Esophagus muscularis mucosa (tissue), 4 donors: Measurements from ENCODE around the gene CALML5.

Experiments
- EP300 ChIP-seq: sonication (generic); formaldehyde crosslinking; IDR thresholded peaks from one replicate; pipeline ENCODE4 v1.6.1; 2017; ENCODE audit warnings: antibody characterized with exemption
- POLR2A ChIP-seq: fragments of 450-650 bp; IDR thresholded peaks from one replicate; pipeline ENCODE4 v1.6.1; 2017; ENCODE audit warnings: antibody characterized with exemption, moderate library complexity, mild to moderate bottlenecking, low read depth
- TF ChIP-seq, protein P1 (sequence below), 3 experiments: fragments of 200-600 bp in 2 of 3; fragments of 450-650 bp in 1 of 3; sonication (generic) in 2 of 3; IDR thresholded peaks; one replicate each; pipeline ENCODE4 v1.5.1; 2017 to 2019; ENCODE audit warnings: antibody characterized with exemption in 3 of 3, mild to moderate bottlenecking in 2 of 3, moderate library complexity in 1 of 3

DNA sequence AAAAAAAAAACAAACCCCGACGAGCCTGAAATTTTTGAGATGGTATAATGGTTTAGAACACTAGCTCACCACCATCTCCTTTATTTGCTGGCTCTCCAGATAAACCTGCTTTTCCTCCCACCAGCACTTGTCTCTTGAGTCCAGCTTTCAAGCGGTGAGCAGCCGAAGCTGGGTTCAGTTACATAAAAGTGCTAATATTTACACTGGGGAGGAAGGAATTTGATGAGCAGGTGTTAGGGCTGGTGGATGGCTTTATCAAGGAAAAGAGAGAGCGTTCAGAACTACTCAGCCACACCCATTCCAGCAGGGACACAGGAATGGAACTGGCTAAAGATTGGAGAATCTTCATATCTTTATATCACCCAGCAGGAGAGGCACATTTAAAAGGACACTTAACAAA lies 18.8 kb upstream of the CALML5 start:
- TF ChIP-seq, protein P1, sequence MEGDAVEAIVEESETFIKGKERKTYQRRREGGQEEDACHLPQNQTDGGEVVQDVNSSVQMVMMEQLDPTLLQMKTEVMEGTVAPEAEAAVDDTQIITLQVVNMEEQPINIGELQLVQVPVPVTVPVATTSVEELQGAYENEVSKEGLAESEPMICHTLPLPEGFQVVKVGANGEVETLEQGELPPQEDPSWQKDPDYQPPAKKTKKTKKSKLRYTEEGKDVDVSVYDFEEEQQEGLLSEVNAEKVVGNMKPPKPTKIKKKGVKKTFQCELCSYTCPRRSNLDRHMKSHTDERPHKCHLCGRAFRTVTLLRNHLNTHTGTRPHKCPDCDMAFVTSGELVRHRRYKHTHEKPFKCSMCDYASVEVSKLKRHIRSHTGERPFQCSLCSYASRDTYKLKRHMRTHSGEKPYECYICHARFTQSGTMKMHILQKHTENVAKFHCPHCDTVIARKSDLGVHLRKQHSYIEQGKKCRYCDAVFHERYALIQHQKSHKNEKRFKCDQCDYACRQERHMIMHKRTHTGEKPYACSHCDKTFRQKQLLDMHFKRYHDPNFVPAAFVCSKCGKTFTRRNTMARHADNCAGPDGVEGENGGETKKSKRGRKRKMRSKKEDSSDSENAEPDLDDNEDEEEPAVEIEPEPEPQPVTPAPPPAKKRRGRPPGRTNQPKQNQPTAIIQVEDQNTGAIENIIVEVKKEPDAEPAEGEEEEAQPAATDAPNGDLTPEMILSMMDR (IDR thresholded peaks at IDR 0.05), result no peak
- TF ChIP-seq POLR2A (no peak), EP300 (no peak)
